ENCODE measurements around the gene POMGNT2. TPM values are rescaled to one million over a fixed set of nuclear protein-coding genes. Genes with fewer than 3 reads are reported as not detected.

Gene POMGNT2
- total and polyA plus RNA-seq, 7 donors = 13.2 to 40.3 (median 22.4) TPM

DNA sequence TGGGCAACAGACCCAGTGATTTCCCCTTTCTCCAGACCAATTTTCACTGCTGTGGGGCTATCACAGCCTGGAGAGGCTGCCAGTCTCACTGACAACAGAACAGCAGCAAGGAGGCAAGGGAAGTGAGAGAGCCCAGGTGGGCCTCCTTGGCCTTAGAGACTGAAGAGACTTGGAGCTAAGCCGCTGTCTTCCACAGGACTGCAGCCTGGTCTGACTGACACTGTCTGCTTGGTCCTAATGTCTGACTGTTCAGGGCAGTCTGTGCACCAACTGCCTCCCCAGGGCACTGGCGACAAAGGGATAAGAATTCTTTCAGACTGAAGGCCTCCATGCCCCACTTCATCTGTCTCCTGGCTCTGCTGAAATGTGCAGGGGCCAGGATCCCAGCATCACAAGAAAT lies 11.5 kb downstream of the POMGNT2 start:
- intact Hi-C loops (cut with DNase I) = no loop called here
- H3K36me3 ChIP-seq (ENCODE audit: insufficient read depth in 1 of 2, low read depth in 1 of 2) = no peaks in the 10 kb centered on the region
- H3K27me3 ChIP-seq (ENCODE audit: insufficient read depth in 3 of 3, low read length in 2 of 3) = no peaks in the 10 kb centered on the region
- TF ChIP-seq CTCF (IDR thresholded peaks at IDR 0.05) = no peak
- ATAC-seq (no peak), DNase-seq (no peak)
- no peaks in the 10 kb centered on the region for H3K9me3 ChIP-seq
- no peak overlapping the region for H3K27ac ChIP-seq
- H3K4me3 ChIP-seq = no peak overlapping the region
- H3K4me1 ChIP-seq = peaks cover 25% of the 10 kb centered on the region
- WGBS, 3 donors = 62 to 81% (median 68%) methylated on average over 2 of the region's 2 CpGs

- Histone ChIP-seq H3K9me3 (no peaks in the 10 kb centered on the region), H3K4me3 (no peak overlapping the region), H3K4me1 (peaks cover 25% of the 10 kb centered on the region), H3K36me3 (ENCODE audit: insufficient read depth in 1 of 2, low read depth in 1 of 2) (peaks cover 0 to under 1% of the 10 kb centered on the region in 2 donors), H3K27ac (no peak overlapping the region), H3K27me3 (ENCODE audit: insufficient read depth in 3 of 3, low read length in 2 of 3) (no peaks in the 10 kb centered on the region)
- intact Hi-C loops (cut with DNase I) = no loop called here
- no peak for TF ChIP-seq CTCF (IDR thresholded peaks at IDR 0.05)
- ATAC-seq = no peak
- 75 to 85% (median 84%) methylated on average over 2 of the region's 2 CpGs for WGBS, 3 donors
- DNase-seq = no peak
Measured at GRCh38 chr3:43093974-43094373, 11.9 kb downstream of the POMGNT2 start.

DNA sequence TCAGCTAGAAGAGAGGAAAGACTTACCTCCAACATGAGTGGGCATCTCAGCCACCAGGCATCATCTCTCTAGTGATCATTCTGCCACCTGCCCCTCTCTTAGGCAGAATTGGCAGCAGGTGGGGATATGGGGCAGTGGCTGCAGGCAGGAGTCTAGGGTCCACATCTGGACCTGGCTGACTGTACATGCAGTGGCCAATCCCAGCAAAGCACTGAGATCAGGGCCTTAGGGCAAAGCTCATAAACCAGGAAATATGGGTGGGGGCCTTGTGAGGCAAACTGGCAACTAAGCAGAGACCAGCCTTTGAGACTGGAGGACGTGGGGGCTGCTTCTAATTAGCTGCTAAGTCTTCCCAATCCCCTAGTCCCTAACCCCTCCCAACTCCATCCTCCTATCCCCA lies 12.9 kb downstream of the POMGNT2 start:
- Histone ChIP-seq H3K27ac (no peak overlapping the region), H3K4me1 (peaks cover 25% of the 10 kb centered on the region), H3K27me3 (ENCODE audit: insufficient read depth in 3 of 3, low read length in 2 of 3) (no peaks in the 10 kb centered on the region), H3K4me3 (no peak overlapping the region), H3K36me3 (ENCODE audit: insufficient read depth in 1 of 2, low read depth in 1 of 2) (peaks cover 0 to 5% of the 10 kb centered on the region in 2 donors), H3K9me3 (no peaks in the 10 kb centered on the region)
- TF ChIP-seq CTCF (IDR thresholded peaks at IDR 0.05) = no peak
- ATAC-seq (no peak), DNase-seq (no peak)
- 69 to 93% (median 73%) methylated on average over 1 of the region's 1 CpG for WGBS, 3 donors
- intact Hi-C loops (cut with DNase I) = no loop called here

- no peak overlapping the region for H3K4me3 ChIP-seq
- peaks cover 0 to 5% of the 10 kb centered on the region in 2 donors for H3K36me3 ChIP-seq (ENCODE audit: insufficient read depth in 1 of 2, low read depth in 1 of 2)
- no peaks in the 10 kb centered on the region for H3K27me3 ChIP-seq (ENCODE audit: insufficient read depth in 3 of 3, low read length in 2 of 3)
- H3K9me3 ChIP-seq = no peaks in the 10 kb centered on the region
- intact Hi-C loops (cut with DNase I) = no loop called here
- WGBS, 3 donors = 96 to 99% (median 98%) methylated on average over 4 of the region's 4 CpGs
- H3K27ac ChIP-seq = no peak overlapping the region
- TF ChIP-seq CTCF (IDR thresholded peaks at IDR 0.05) = no peak
- no peak for ATAC-seq
- peaks cover 25% of the 10 kb centered on the region for H3K4me1 ChIP-seq
- no peak for DNase-seq
Measured at GRCh38 chr3:43091481-43091880, 14.4 kb downstream of the POMGNT2 start.

GRCh38 chr3:43090238-43090637 lies 15.6 kb downstream of the POMGNT2 start:
- Histone ChIP-seq H3K4me3 (no peak overlapping the region), H3K36me3 (ENCODE audit: insufficient read depth in 1 of 2, low read depth in 1 of 2) (peaks cover 0 to 8% of the 10 kb centered on the region in 2 donors), H3K27ac (no peak overlapping the region), H3K27me3 (ENCODE audit: insufficient read depth in 3 of 3, low read length in 2 of 3) (no peaks in the 10 kb centered on the region), H3K9me3 (no peaks in the 10 kb centered on the region), H3K4me1 (peaks cover 17% of the 10 kb centered on the region)
- intact Hi-C loops (cut with DNase I) = no loop called here
- DNase-seq = no peak
- ATAC-seq = no peak
- TF ChIP-seq CTCF (IDR thresholded peaks at IDR 0.05) = no peak
- 91 to 92% (median 91%) methylated on average over 3 of the region's 3 CpGs for WGBS, 3 donors
